HepG2 (cell line): ENCODE measurements around the gene CCDC116.

Experiments used
- CBX2 ChIP-seq, 2 experiments: fragments of 200-600 bp in 1 of 2; sonication (generic); formaldehyde crosslinking in 1 of 2; IDR thresholded peaks; 2 replicates each; pipeline versions ENCODE4 v1.7.0 to v1.8.1; 2018 to 2022; ENCODE audit warnings: low read depth in 2 of 2, low read length in 1 of 2, mild to moderate bottlenecking in 1 of 2, missing genetic modification reagents in 1 of 2
- FOXC1 ChIP-seq: sonication (generic); formaldehyde crosslinking; IDR thresholded peaks from 2 replicates; pipeline ENCODE4 v1.8.0; 2022; ENCODE audit warnings: mild to moderate bottlenecking, missing genetic modification reagents, borderline replicate concordance
- MAZ ChIP-seq, 2 experiments: sonication (generic) in 1 of 2; formaldehyde crosslinking in 1 of 2; IDR thresholded peaks; 2 replicates each; pipeline versions ENCODE4 v1.5.0 to v1.6.1; 2012 to 2020; ENCODE audit warnings: low read depth in 2 of 2, mild to moderate bottlenecking in 2 of 2, borderline replicate concordance in 1 of 2, improper control_type of control experiment in 1 of 2, low read length in 1 of 2, missing genetic modification reagents in 1 of 2, moderate library complexity in 1 of 2
- MEIS1 ChIP-seq: sonication (generic); formaldehyde crosslinking; IDR thresholded peaks from 2 replicates; pipeline ENCODE4 v1.9.0; 2021; ENCODE audit warnings: mild to moderate bottlenecking, missing genetic modification reagents, moderate library complexity, borderline replicate concordance
- POLR2AphosphoS5 ChIP-seq: IDR thresholded peaks from 2 replicates; pipeline ENCODE4 v1.6.1; 2012; ENCODE audit warnings: low read depth, low read length
- TBX3 ChIP-seq: fragments of 450-650 bp; IDR thresholded peaks from 2 replicates; pipeline ENCODE4 v1.6.1; 2017; ENCODE audit warnings: antibody characterized with exemption, mild to moderate bottlenecking, inconsistent platforms, borderline replicate concordance
- ZFP36L2 ChIP-seq: sonication (generic); formaldehyde crosslinking; IDR thresholded peaks from 2 replicates; pipeline ENCODE4 v1.4.0; 2020; ENCODE audit warnings: missing genetic modification reagents
- ZNF460 ChIP-seq: sonication (generic); formaldehyde crosslinking; IDR thresholded peaks from 2 replicates; pipeline ENCODE4 v1.5.1; 2020; ENCODE audit warnings: missing genetic modification reagents, mild to moderate bottlenecking, borderline replicate concordance
- ZSCAN9 ChIP-seq: IDR thresholded peaks from 2 replicates; pipeline ENCODE4 v1.6.1; 2016; ENCODE audit warnings: borderline replicate concordance
- TF ChIP-seq, protein P1 (sequence below): sonication (generic); formaldehyde crosslinking; IDR thresholded peaks from 2 replicates; pipeline ENCODE4 v1.4.0; 2020; ENCODE audit warnings: missing genetic modification reagents
- TF ChIP-seq, protein P2 (sequence below): sonication (generic); formaldehyde crosslinking; IDR thresholded peaks from 2 replicates; pipeline ENCODE4 v1.8.1; 2023; ENCODE audit warnings: mild to moderate bottlenecking, missing genetic modification reagents, borderline replicate concordance
- TF ChIP-seq, protein P3 (sequence below): sonication (generic); formaldehyde crosslinking; IDR thresholded peaks from 2 replicates; pipeline ENCODE4 v1.5.0; 2020; ENCODE audit warnings: mild to moderate bottlenecking, missing genetic modification reagents, moderate library complexity
- TF ChIP-seq, protein P4 (sequence below): sonication (generic); formaldehyde crosslinking; IDR thresholded peaks from 2 replicates; pipeline ENCODE4 v1.8.0; 2022; ENCODE audit warnings: mild to moderate bottlenecking, missing genetic modification reagents

DNA sequence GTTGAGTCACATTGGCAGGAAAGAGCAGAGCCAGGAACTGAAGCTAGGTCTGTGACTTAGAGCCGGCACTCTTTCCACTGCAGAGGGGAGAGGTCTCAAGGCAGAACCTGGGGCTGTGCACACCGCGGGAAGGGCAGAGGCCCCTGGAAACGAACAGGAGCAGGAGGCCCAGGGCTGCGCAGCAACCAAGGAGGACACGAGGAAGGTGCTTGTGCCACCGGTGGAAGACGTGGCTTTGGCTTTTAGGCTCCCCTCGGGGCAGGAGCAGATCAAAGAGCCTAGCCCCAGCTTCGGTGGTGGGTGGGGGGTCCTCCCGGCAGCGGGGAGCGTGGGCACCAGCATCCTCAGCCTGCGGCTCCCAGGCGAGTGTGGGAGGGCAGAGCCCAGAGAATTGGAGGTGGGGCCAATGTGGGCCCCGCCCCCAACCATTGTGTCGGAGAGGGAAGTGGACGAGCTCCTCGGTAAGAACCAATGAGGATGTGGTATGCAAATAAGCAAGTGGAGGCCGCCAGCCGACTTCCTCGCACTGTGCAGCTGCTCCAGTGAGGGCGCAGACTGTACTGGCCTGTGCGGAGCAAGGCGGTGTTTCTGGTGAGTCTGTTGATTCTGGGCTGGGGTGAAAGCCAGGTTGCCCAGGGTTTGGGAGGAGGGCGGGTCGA, at the start of gene CCDC116:
- TF ChIP-seq, protein P1, sequence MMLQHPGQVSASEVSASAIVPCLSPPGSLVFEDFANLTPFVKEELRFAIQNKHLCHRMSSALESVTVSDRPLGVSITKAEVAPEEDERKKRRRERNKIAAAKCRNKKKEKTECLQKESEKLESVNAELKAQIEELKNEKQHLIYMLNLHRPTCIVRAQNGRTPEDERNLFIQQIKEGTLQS (CRISPR knock-in tag): no peak
- TF ChIP-seq ZSCAN9 (CRISPR knock-in tag) (no peak), POLR2AphosphoS5 (0 out of 2 replicates have a peak, but pooled peaks have one; percentile 20), FOXC1 (CRISPR knock-in tag) (no peak), MAZ (IDR thresholded peaks at IDR 0.05; ENCODE audit: borderline replicate concordance, low read depth, low read length) (no peak), MAZ (CRISPR knock-in tag; IDR thresholded peaks at IDR 0.05; ENCODE audit: low read depth) (no peak), TBX3 (no peak), ZFP36L2 (CRISPR knock-in tag) (no peak), CBX2 (IDR thresholded peaks at IDR 0.05; ENCODE audit: low read depth, low read length) (no peak), CBX2 (CRISPR knock-in tag; IDR thresholded peaks at IDR 0.05; ENCODE audit: low read depth) (no peak), ZNF460 (CRISPR knock-in tag) (no peak), MEIS1 (CRISPR knock-in tag) (no peak)
- TF ChIP-seq, protein P2, sequence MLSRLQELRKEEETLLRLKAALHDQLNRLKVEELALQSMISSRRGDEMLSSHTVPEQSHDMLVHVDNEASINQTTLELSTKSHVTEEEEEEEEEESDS: no peak
- TF ChIP-seq, protein P3, sequence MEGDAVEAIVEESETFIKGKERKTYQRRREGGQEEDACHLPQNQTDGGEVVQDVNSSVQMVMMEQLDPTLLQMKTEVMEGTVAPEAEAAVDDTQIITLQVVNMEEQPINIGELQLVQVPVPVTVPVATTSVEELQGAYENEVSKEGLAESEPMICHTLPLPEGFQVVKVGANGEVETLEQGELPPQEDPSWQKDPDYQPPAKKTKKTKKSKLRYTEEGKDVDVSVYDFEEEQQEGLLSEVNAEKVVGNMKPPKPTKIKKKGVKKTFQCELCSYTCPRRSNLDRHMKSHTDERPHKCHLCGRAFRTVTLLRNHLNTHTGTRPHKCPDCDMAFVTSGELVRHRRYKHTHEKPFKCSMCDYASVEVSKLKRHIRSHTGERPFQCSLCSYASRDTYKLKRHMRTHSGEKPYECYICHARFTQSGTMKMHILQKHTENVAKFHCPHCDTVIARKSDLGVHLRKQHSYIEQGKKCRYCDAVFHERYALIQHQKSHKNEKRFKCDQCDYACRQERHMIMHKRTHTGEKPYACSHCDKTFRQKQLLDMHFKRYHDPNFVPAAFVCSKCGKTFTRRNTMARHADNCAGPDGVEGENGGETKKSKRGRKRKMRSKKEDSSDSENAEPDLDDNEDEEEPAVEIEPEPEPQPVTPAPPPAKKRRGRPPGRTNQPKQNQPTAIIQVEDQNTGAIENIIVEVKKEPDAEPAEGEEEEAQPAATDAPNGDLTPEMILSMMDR: no peak
- TF ChIP-seq, protein P4, sequence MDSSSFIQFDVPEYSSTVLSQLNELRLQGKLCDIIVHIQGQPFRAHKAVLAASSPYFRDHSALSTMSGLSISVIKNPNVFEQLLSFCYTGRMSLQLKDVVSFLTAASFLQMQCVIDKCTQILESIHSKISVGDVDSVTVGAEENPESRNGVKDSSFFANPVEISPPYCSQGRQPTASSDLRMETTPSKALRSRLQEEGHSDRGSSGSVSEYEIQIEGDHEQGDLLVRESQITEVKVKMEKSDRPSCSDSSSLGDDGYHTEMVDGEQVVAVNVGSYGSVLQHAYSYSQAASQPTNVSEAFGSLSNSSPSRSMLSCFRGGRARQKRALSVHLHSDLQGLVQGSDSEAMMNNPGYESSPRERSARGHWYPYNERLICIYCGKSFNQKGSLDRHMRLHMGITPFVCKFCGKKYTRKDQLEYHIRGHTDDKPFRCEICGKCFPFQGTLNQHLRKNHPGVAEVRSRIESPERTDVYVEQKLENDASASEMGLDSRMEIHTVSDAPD (CRISPR knock-in tag): no peak
